Measurements from ENCODE around the gene MACROH2A2.
"Not testable (repeated sequence)": the region's sequence is repeated elsewhere in the genome, so short reads cannot be mapped to it uniquely, and the experiment has no call there.

The MACROH2A2 gene

GRCh38 chr10:70052462-70053217, at the start of gene MACROH2A2:
MACROH2A2 (plus strand) TSS chr10:70052846; CDS start chr10:70075659, 22,813 bp downstream.
- peak; percentile 85 for DNase-seq

DNA sequence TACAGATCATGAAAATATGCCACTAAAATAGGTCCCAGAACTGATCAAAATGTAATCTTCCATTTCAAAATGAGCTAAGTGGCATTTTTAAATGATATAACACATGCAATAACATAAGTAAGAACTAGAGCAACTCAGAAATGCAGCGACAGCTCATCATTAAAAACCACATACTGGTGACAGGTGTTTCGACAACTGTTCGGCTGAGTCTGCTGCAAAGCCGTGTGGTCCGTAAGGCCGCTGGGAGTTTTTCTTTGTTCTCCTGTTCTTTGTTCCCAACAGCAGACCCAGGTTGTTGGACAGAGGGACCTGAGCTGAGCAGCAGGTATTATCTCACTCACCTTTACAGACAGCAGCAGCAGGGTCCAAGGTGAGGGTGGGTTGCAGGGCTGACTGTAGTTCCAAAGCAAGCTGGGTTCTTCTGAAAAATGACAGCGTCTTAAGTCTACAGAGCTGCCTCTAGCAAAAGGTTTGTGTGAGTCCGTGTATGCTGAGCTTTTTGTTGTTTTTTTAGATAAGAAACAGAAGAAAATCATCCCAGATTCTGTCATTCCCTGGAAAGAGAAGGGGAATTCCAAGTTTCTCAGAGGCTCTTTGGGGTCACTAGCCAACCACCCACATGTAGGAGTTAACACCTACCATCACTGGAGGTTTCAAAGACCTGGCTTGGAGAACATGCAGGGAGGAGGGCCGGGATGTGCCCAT, 45.4 kb upstream of the MACROH2A2 start:
- peak; percentile 73 for DNase-seq

GRCh38 chr10:70031215-70031614, 21.4 kb upstream of the MACROH2A2 start:
- DNase-seq, result no peak

DNA sequence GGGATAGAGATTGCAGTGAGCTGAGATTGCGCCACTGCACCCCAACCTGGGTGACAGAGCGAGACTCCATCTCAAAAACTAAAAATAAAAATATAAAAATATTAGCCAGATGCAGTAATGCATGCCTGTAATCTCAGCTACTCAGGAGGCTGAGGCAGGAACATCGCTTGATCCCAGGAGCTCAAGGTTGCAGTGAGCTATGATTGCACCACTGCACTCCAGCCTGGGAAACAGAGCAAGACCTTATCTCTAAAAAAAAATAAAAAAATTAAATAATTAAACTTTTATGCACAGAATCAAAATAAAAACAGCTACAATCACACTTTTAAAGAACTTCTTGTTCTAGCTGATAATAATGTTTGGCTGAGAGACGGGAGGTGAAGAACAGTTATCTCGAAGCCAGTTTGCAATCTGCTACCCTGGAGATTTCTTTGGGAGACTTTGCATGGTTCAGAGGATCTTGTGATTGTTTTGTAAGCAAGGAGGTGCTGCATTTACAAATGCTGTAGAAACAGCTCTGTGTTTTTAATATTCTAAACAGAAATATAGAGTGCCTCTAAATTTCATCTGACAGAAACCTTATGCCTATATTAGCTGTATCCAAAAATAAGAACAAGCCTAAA, 19.9 kb upstream of the MACROH2A2 start:
- DNase-seq, result no peak

- DNase-seq, result no peak
Measured at GRCh38 chr10:70034232-70034631, 18.4 kb upstream of the MACROH2A2 start.

- DNase-seq, result no peak
Measured at GRCh38 chr10:70035531-70035930, 17.1 kb upstream of the MACROH2A2 start.

- DNase-seq, result no peak
Measured at GRCh38 chr10:70038923-70039322, 13.7 kb upstream of the MACROH2A2 start.

- DNase-seq, result no peak
Measured at GRCh38 chr10:70041016-70041415, 11.6 kb upstream of the MACROH2A2 start.

GRCh38 chr10:70041739-70042138, 10.9 kb upstream of the MACROH2A2 start:
- DNase-seq, result peak; percentile 41

- DNase-seq, result not testable (repeated sequence)
Measured at GRCh38 chr10:70047066-70047465, 5.6 kb upstream of the MACROH2A2 start.

- no peak for DNase-seq
Measured at GRCh38 chr10:70048030-70048723, 4.5 kb upstream of the MACROH2A2 start.

- DNase-seq, result no peak
Measured at GRCh38 chr10:70051848-70052247, 798 bp upstream of the MACROH2A2 start.

- peak; percentile 54 for DNase-seq
Measured at GRCh38 chr10:70053218-70053840, 683 bp downstream of the MACROH2A2 start.

GRCh38 chr10:70053841-70054288, 1.2 kb downstream of the MACROH2A2 start:
- DNase-seq, result peak; percentile 55

- peak; percentile 4 for DNase-seq
Measured at GRCh38 chr10:70054902-70055301, 2.3 kb downstream of the MACROH2A2 start.

DNA sequence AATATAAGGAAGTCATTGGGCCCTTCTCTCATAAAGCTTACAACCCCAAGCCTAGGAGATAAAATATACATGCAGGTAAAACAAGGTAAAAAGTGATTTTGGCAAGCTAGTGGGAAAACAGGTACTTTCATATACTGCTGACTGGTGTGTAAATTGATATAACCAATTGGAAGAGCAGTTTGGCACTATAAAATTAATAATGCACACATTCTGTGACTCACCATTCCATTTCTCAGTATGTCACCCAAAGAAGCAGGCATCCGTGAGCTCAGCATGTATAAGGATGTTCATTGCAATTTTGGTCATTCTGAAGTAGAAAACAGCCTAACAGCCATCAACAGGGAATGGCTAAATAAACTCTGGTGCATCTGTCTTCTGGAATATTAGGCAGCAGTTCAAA, 2.9 kb downstream of the MACROH2A2 start:
- no peak for DNase-seq

DNA sequence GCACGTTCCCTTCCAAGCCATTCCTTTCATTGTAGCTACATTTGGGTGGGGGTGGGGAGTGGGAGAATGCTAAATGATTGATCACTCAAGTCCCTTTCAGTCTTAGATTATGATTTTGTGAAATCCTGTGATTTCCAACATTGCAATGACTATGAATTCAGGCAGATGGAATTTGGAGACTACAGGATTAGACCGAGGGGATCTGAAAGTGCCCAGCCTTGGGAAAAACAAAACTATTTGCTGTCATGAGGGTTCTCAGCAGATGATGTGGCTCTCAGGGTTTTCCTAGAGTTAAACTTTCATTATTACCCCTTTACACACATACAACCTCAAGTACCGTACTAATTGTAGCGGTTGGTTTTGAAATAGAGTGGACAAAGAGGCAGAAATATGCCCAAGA, 4.7 kb downstream of the MACROH2A2 start:
- DNase-seq, result no peak

GRCh38 chr10:70060389-70060788, 7.7 kb downstream of the MACROH2A2 start:
- DNase-seq, result no peak

DNA sequence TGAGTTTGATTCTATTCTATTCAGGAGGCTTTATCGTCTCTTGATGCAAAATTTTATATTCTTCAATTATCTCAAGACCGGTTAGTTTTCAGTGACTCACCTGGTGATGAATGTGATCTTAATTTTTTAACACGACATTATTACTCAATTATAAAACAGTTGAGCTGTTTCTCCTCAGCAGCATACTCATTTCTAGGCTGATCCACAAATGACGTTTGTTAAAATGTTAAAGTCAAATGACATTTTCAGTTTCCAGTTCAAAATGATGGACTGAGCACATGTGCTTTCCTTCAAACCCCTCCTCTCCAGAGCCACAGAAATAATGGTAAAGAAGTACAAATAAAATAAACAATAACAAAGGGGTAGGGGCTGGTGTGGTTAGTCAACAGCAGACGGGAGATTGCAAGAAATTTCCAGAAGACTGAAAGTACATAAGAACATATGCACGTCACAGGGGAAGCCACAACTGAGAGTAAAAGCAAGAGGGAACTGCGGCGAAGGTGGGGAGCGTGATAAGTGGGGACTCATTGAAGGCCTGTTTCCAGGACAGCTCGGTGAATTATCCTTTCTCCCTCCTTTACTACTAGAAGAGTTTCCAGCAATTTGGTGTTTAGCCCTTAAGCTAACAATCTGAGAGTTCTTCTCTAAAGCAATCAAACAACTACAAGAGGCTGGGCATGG, 10.9 kb downstream of the MACROH2A2 start:
- DNase-seq, result no peak

DNA sequence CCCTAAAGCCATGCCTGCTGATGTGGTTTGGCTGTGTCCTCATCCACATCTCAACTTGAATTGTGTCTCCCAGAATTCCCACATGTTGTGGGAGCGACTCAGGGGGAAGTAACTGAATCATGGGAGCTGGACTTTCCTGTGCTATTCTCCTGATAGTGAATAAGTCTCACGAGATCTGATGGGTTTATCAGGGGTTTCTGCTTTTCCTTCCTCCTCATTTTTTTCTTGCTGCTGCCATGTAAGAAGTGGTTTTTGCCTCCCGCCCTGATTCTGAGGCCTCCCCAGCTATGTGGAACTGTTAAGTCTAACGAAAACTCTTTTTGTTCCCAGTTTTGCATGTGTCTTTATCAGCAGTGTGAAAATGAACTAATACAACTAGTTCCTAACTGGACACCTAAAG, 11.8 kb downstream of the MACROH2A2 start:
- no peak for DNase-seq

- no peak for DNase-seq
Measured at GRCh38 chr10:70066190-70066589, 13.5 kb downstream of the MACROH2A2 start.

DNA sequence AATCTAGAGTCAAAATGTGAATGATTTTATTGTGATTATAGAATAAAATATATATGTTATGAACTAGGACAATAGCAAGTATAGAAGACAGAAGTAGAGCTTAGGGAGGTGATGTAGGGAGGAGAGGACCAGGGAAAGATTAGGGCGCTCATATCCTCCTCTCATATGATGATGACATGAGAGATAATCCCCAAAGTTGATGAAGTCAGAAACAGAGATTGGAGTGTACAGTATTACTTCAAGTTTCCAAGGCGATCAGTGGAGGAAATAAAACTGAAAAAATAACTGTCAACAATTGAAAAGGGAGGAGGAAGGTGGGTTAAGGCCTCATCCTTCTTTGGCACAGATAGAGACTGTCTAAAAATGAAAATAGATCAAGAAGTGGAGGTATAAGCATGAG, 14.9 kb downstream of the MACROH2A2 start:
- DNase-seq, result no peak

Measured in NCI-H146 (cell line).